ENCODE measurements around the gene CLMN. TPM values are rescaled to one million over a fixed set of nuclear protein-coding genes. Genes with fewer than 3 reads are reported as not detected.

CLMN gene
- total and polyA plus RNA-seq, 2 of the 13 experiments (the other 11 are each of a cell fraction or from before 2014, with no cell fraction given) = 15.1 to 16.7 TPM

GRCh38 chr14:95237121-95237957 is 82.4 kb downstream of the CLMN start (continued):
- TF ChIP-seq SMAD1 (CRISPR knock-in tag; IDR thresholded peaks at IDR 0.05; ENCODE audit: borderline replicate concordance, low read depth) (no peak), ARID5B (CRISPR knock-in tag; IDR thresholded peaks at IDR 0.05) (peak; percentile 28; the same call in 1 of the 2 replicates), ZFP41 (CRISPR knock-in tag; IDR thresholded peaks at IDR 0.05; ENCODE audit: borderline replicate concordance) (0 out of 2 replicates have a peak, but pooled peaks have one; percentile 38), IKZF1 (IDR thresholded peaks at IDR 0.05) (no peak), NFKB2 (CRISPR knock-in tag; IDR thresholded peaks at IDR 0.05; ENCODE audit: borderline replicate concordance) (peak; percentile 57; the same call in 1 of the 2 replicates), ZNF280B (CRISPR knock-in tag; IDR thresholded peaks at IDR 0.05; ENCODE audit: borderline replicate concordance) (no peak), SALL1 (CRISPR knock-in tag; IDR thresholded peaks at IDR 0.05) (peak; percentile 68), ZNF180 (CRISPR knock-in tag; IDR thresholded peaks at IDR 0.05; ENCODE audit: borderline replicate concordance, low read depth) (no peak), ZNF337 (CRISPR knock-in tag; IDR thresholded peaks at IDR 0.05; ENCODE audit: borderline replicate concordance, low read depth) (no peak), UBTF (CRISPR knock-in tag; IDR thresholded peaks at IDR 0.05) (peak; percentile 28; the same call in 1 of the 2 replicates), E2F5 (CRISPR knock-in tag; conservative IDR thresholded peaks at IDR 0.05) (no peak), RELA (CRISPR knock-in tag; IDR thresholded peaks at IDR 0.05) (no peak), NCOR1 (IDR thresholded peaks at IDR 0.05; ENCODE audit: borderline replicate concordance, low read length) (peak; percentile 41; the same call in 1 of the 2 replicates), ZNF460 (CRISPR knock-in tag; IDR thresholded peaks at IDR 0.05; ENCODE audit: borderline replicate concordance) (no peak), ZFP1 (CRISPR knock-in tag; IDR thresholded peaks at IDR 0.05) (0 out of 2 replicates have a peak, but pooled peaks have one; percentile 16), SAP130 (CRISPR knock-in tag; IDR thresholded peaks at IDR 0.05; ENCODE audit: low read depth) (no peak; the same call in 1 of the 2 replicates), MTA3 (CRISPR knock-in tag; IDR thresholded peaks at IDR 0.05) (no peak), HNF4G (IDR thresholded peaks at IDR 0.05; ENCODE audit: borderline replicate concordance, low read depth, low read length) (peak; percentile 74), HNF4G (CRISPR knock-in tag; IDR thresholded peaks at IDR 0.05; ENCODE audit: borderline replicate concordance, low read depth) (no peak)

All from HepG2 (cell line).